Heart right ventricle (tissue), 16 donors: ENCODE measurements around the gene TAC3. TPM values are rescaled to one million over a fixed set of nuclear protein-coding genes. Genes with fewer than 3 reads are reported as not detected.

ENCODE experiments used
- ATAC-seq, 8 donors: fragments of 200-7000 bp; cut with Tn5 transposase; one replicate each; pipeline ENCODE4 v1.9.1; 2020; ENCODE audit warnings: mild to moderate bottlenecking in 8 of 8, moderate library complexity in 8 of 8, moderate number of reproducible peaks in 1 of 8
- DNase-seq, 2 donors: peaks; one replicate each; pipeline ENCODE4 v3.0.0-alpha.2; 2020
- H3K27ac ChIP-seq, 10 donors: fragments of 200-600 bp; sonication (generic) in 2 of 10; one replicate each; pipeline versions ENCODE4 v1.5.0 to v1.8.0; 2020 to 2022; ENCODE audit warnings: mild to moderate bottlenecking in 3 of 10
- H3K27me3 ChIP-seq, 7 donors: fragments of 200-600 bp; one replicate each; pipeline ENCODE4 v1.8.0; 2021 to 2022; ENCODE audit warnings: mild to moderate bottlenecking in 2 of 7
- H3K36me3 ChIP-seq, 9 donors: fragments of 200-600 bp; sonication (generic) in 1 of 9; one replicate each; pipeline versions ENCODE4 v1.5.0 to v1.8.0; 2020 to 2022; ENCODE audit warnings: mild to moderate bottlenecking in 2 of 9
- H3K4me1 ChIP-seq, 9 donors: fragments of 200-600 bp; sonication (generic) in 1 of 9; one replicate each; pipeline versions ENCODE4 v1.5.0 to v1.8.0; 2020 to 2022; ENCODE audit warnings: mild to moderate bottlenecking in 4 of 9
- H3K4me3 ChIP-seq, 10 donors: fragments of 200-600 bp; sonication (generic) in 2 of 10; one replicate each; pipeline versions ENCODE4 v1.5.0 to v1.8.0; 2020 to 2022; ENCODE audit warnings: mild to moderate bottlenecking in 7 of 10, moderate library complexity in 2 of 10
- H3K9me3 ChIP-seq, 11 donors: fragments of 200-600 bp in 10 of 11; sonication (generic) in 2 of 11; one replicate each; pipeline versions ENCODE4 v1.5.0 to v1.8.0; 2013 to 2022; ENCODE audit warnings: mild to moderate bottlenecking in 2 of 11, control low read depth in 1 of 11, moderate library complexity in 1 of 11
- WGBS, 2 donors: extraction: QIAGEN DNeasy Blood & Tissue Kit; methylation state at CpG; one replicate each; pipeline ENCODE4 v1.1.7; 2013; ENCODE audit warnings: inconsistent platforms in 1 of 2; 5-methylcytosine and 5-hydroxymethylcytosine counted together
- intact Hi-C, 10 donors: fragments of 100-400 bp; cut with DNase I; formaldehyde crosslinking; loops; one replicate each; pipeline versions ENCODE4 v1.11.1 to v1.14.2; 2022
- polyA plus RNA-seq, 2 donors: library from polyadenylated mRNA; stranded (reverse); fragments of 200-250 nt; gene quantifications; one replicate each; pipeline ENCODE4 v1.2.3, GENCODE V29; 2013
- total RNA-seq, 10 donors: library from RNA; stranded (reverse); fragmentation: NEBNext Ultra II Directional in 3 of 10; extraction: Animal tissue kit (Norgen Biotek cat#: 25700) in 3 of 10; gene quantifications; one replicate each; pipeline versions ENCODE4 v1.2.1 to v1.2.4, GENCODE V29; 2021 to 2023
- TF ChIP-seq, protein P1 (sequence below), 9 donors: fragments of 200-600 bp; sonication (generic) in 2 of 9; IDR thresholded peaks; one replicate each; pipeline versions ENCODE4 v1.5.0 to v1.8.0; 2021 to 2022; ENCODE audit warnings: antibody characterized with exemption in 9 of 9, mild to moderate bottlenecking in 5 of 9, moderate library complexity in 1 of 9
- donor health status: Arrhythmogenic right ventricular cardiomyopathy.
- donor health status: ischemic (EF 13 %, LVEDD 7.1; RV severe dilation, severe dysfunction).
- donor health status: healthy with polysubstance abuse.
- donor health status: DM: no; HTN: yes; CAD: no.
- donor health status: DM: no; HTN: no; CAD: no.
- donor health status: ischemic (EF 25% LVEDD 6.9; RV normal size, moderate dysfunction).
- donor health status: ischemic (EF 25% LVEDD 5.7; RV mildly dilated, moderate dysfunction).
- donor health status: healthy.
- donor health status: DM: yes; HTN: yes; CAD: no.
- donor health status: Ischemic cardiomyopathy.
- donor health status: ischemic (EF 35%, LVEDD 5.7; RV mildly dilated, moderate dysfunction).
- donor health status: nonischemic (EF 11% LVEDD 7.7; RV severe dilation, severe dysfunction).
- donor health status: DM: yes; HTN: yes; CAD: no.
- donor health status: PGD.
- donor health status: ischemic (EF 29% LVEDD 5.4; RV normal size, mild dysfunction).
- donor health status: nonischemic (EF 23%, LVEDD 6.1; RV moderate dilation, normal function).

Gene TAC3
- total and polyA plus RNA-seq, 12 donors, result not detected

DNA sequence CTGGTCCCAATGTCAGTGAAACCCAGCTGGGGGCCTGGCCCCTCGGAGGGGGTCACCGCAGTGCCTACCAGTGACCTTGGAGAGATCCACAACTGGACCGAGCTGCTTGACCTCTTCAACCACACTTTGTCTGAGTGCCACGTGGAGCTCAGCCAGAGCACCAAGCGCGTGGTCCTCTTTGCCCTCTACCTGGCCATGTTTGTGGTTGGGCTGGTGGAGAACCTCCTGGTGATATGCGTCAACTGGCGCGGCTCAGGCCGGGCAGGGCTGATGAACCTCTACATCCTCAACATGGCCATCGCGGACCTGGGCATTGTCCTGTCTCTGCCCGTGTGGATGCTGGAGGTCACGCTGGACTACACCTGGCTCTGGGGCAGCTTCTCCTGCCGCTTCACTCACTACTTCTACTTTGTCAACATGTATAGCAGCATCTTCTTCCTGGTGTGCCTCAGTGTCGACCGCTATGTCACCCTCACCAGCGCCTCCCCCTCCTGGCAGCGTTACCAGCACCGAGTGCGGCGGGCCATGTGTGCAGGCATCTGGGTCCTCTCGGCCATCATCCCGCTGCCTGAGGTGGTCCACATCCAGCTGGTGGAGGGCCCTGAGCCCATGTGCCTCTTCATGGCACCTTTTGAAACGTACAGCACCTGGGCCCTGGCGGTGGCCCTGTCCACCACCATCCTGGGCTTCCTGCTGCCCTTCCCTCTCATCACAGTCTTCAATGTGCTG is 21.0 kb downstream of the TAC3 start:
- WGBS, 2 donors, result 94% methylated on average over 25 to 26 of the region's 26 CpGs
- no peak overlapping the region for H3K27ac ChIP-seq
- no peaks in the 10 kb centered on the region for H3K9me3 ChIP-seq
- intact Hi-C loops, result no loop called here
- H3K4me1 ChIP-seq, result peaks cover 0 to 32% (median 14%) of the 10 kb centered on the region in 9 donors
- ATAC-seq (no peak), DNase-seq (no peak)
- H3K36me3 ChIP-seq, result peaks cover 0 to 36% (median 3%) of the 10 kb centered on the region in 9 donors
- no peak overlapping the region for H3K4me3 ChIP-seq
- TF ChIP-seq, protein P1, sequence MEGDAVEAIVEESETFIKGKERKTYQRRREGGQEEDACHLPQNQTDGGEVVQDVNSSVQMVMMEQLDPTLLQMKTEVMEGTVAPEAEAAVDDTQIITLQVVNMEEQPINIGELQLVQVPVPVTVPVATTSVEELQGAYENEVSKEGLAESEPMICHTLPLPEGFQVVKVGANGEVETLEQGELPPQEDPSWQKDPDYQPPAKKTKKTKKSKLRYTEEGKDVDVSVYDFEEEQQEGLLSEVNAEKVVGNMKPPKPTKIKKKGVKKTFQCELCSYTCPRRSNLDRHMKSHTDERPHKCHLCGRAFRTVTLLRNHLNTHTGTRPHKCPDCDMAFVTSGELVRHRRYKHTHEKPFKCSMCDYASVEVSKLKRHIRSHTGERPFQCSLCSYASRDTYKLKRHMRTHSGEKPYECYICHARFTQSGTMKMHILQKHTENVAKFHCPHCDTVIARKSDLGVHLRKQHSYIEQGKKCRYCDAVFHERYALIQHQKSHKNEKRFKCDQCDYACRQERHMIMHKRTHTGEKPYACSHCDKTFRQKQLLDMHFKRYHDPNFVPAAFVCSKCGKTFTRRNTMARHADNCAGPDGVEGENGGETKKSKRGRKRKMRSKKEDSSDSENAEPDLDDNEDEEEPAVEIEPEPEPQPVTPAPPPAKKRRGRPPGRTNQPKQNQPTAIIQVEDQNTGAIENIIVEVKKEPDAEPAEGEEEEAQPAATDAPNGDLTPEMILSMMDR (IDR thresholded peaks at IDR 0.05), result no peak
- H3K27me3 ChIP-seq, result no peaks in the 10 kb centered on the region

DNA sequence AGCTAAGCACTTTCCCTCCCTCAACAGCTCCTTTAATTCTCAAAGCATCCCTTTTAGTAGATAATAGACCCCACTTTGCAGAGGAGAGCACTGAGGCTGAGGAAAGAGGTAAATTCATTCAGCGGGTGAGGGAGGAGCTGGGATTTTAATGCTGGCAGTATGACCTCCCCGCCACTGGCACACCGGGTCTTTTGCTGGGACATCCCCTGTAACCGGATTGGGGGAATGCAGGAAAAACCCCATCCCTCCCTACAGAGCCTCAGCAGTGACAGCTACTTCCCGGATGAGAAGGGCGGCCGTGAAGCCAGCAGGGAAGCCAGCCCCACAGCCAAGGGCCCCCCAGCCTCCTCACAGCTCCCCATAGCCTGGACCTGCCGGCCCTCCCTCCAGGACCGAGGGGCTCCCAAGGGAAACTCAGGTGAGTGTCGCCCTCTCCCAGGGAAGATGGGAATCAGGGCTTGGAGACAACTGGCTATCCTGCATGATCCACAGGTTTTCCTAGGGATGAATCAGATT is 22.0 kb downstream of the TAC3 start:
- H3K27me3 ChIP-seq, result no peaks in the 10 kb centered on the region
- no peaks in the 10 kb centered on the region for H3K9me3 ChIP-seq
- peaks cover 0 to 27% (median 0%) of the 10 kb centered on the region in 9 donors for H3K36me3 ChIP-seq
- TF ChIP-seq, protein P1 (IDR thresholded peaks at IDR 0.05), result no peak
- WGBS, 2 donors, result 72 to 74% methylated on average over 10 of the region's 10 CpGs
- intact Hi-C loops, result loop anchor here in 1 of 10 donors (5.0 kb wide), 1 partner anchor 157 kb away; no protein-coding TSS in a partner anchor
- DNase-seq (no peak), ATAC-seq (no peak)
- no peak overlapping the region for H3K27ac ChIP-seq
- H3K4me1 ChIP-seq, result peaks cover 0 to 41% (median 17%) of the 10 kb centered on the region in 9 donors
- H3K4me3 ChIP-seq, result no peak overlapping the region

DNA sequence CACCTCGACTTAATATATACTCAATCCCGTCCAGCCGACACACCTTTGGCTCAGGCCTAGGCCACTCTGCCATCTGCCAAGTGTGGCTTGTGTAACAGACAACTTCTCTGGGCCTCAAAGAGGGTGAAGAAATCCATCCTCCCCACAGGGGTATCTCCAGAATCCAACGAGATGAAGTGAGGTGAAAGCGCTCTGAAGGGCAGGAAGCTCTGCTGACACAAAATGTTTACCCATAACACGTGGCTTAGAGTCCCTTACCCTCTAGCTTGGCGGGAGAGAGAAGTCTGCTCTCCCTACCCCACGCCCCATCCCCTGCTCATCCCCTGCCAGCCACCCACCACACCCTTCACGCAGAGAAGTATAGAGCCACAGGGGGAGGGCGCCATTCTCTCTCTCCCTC is 23.0 kb downstream of the TAC3 start:
- TF ChIP-seq, protein P1 (IDR thresholded peaks at IDR 0.05), result no peak
- Histone ChIP-seq H3K36me3 (peaks cover 0 to 18% (median 0%) of the 10 kb centered on the region in 9 donors), H3K27ac (no peak overlapping the region), H3K27me3 (no peaks in the 10 kb centered on the region), H3K4me1 (peaks cover 2 to 49% (median 24%) of the 10 kb centered on the region in 9 donors), H3K4me3 (no peak overlapping the region), H3K9me3 (no peaks in the 10 kb centered on the region)
- no peak for DNase-seq
- WGBS, 2 donors, result 79 to 84% methylated on average over 10 of the region's 10 CpGs
- intact Hi-C loops, result loop anchor here in 1 of 10 donors (5.0 kb wide), 1 partner anchor 156 kb away; no protein-coding TSS in a partner anchor
- ATAC-seq, result no peak

DNA sequence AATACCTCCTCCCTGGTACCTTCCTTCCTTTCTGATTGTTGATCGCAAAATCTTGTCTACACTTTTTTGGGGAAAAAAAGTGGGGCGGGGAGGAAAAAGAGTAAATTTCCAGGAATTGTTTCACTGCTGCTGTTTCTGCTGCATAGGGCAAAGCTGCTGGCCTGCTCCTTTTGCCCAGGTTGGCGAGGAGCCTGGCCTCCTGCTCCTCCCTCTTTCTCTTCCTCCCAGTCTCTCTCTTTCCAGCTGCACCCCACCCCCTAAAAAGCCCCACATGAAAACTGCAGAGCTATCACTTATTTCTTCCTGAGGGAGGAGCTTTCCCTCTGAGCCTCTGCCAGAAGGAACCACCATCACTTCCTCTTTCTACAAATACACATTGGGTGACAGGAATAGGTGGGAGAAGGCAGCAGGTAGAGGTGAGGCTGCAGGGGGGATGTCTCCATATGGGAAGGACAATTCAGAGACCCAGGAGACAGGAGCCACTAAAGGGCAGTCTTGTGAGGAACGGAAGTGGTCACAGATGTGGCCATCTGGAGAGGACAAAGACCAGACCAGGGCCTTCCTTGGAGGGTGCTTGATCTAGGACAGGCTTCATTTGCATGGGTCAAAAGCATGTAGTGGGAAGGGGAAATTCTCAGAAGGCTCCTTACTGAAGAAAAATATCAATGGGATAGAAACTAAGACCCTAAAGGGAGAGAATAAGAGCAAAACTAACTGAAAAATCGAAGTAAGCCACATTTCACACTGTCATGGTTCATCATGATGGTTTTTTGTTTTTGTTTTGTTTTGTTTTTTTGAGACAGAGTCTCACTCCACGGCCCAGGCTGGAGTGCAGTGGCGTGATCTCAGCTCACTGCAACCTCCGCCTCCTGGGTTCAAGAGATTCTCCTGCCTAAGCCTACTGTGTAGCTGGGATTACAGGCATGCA is 24.7 kb downstream of the TAC3 start:
- DNase-seq, result peak; percentile 50 to 60
- Histone ChIP-seq H3K27ac (peak overlapping the region in 6 of 10 donors; percentile 17 to 72 (median 52)), H3K4me3 (no peak overlapping the region), H3K4me1 (peaks cover 2 to 46% (median 36%) of the 10 kb centered on the region in 9 donors), H3K9me3 (no peaks in the 10 kb centered on the region), H3K36me3 (peaks cover 0 to 13% (median 0%) of the 10 kb centered on the region in 9 donors), H3K27me3 (no peaks in the 10 kb centered on the region)
- TF ChIP-seq, protein P1 (IDR thresholded peaks at IDR 0.05), result no peak
- WGBS, 2 donors, result 67 to 75% methylated on average over 8 of the region's 8 CpGs
- peak; percentile 11 to 71 (median 50) for ATAC-seq
- intact Hi-C loops, result loop anchor here in 1 of 10 donors (5.0 kb wide), 1 partner anchor 154 kb away; no protein-coding TSS in a partner anchor
